Transverse colon (tissue), 4 donors: ENCODE measurements around the gene ACKR1.

Experiments used
- CTCF ChIP-seq, 5 experiments: fragments of 200-600 bp in 3 of 5; fragments of 450-650 bp in 2 of 5; sonication (generic) in 3 of 5; IDR thresholded peaks; 1 replicate in 2 of 5; 2 replicates in 3 of 5; pipeline ENCODE4 v1.5.1; 2016 to 2017; ENCODE audit warnings: antibody characterized with exemption in 5 of 5, inconsistent platforms in 3 of 5, mild to moderate bottlenecking in 2 of 5, moderate library complexity in 1 of 5
- POLR2A ChIP-seq: fragments of 450-650 bp; IDR thresholded peaks from one replicate; pipeline ENCODE4 v1.6.1; 2016; ENCODE audit warnings: antibody characterized with exemption, mild to moderate bottlenecking, moderate library complexity
- POLR2AphosphoS5 ChIP-seq, 3 donors: sonication (generic); formaldehyde crosslinking; IDR thresholded peaks; one replicate each; pipeline ENCODE4 v1.6.1; 2016; ENCODE audit warnings: antibody characterized with exemption in 3 of 3

GRCh38 chr1:159222075-159222865 is 17.6 kb downstream of the ACKR1 start:
- TF ChIP-seq CTCF (IDR thresholded peaks at IDR 0.05) (no peak), POLR2A (no peak), POLR2AphosphoS5 (IDR thresholded peaks at IDR 0.05) (no peak)
